PFSK-1 (cell line): Measurements from ENCODE around the gene MGAT2.

ENCODE experiments used
- FOXP2 ChIP-seq: optimal IDR thresholded peaks from 2 replicates; pipeline ENCODE3; 2011; ENCODE audit warnings: borderline replicate concordance, control low read depth, inconsistent platforms; ENCODE audit not compliant: insufficient read depth; ENCODE audit errors: extremely low read length, extremely low read depth
- POLR2AphosphoS5 ChIP-seq: IDR thresholded peaks from 2 replicates; pipeline ENCODE4 v1.6.1; 2012; ENCODE audit warnings: low read depth, mild to moderate bottlenecking, control low read depth, low read length, moderate library complexity
- SIN3A ChIP-seq: IDR thresholded peaks from 2 replicates; pipeline ENCODE4 v1.6.1; 2012; ENCODE audit warnings: mild to moderate bottlenecking, low read length, moderate library complexity, borderline replicate concordance; ENCODE audit not compliant: insufficient read depth
- TAF1 ChIP-seq: IDR thresholded peaks from 2 replicates; pipeline ENCODE4 v1.6.1; 2012; ENCODE audit warnings: low read length, control low read depth, borderline replicate concordance; ENCODE audit not compliant: insufficient read depth
- TF ChIP-seq, protein P1 (sequence below), 2 experiments: IDR thresholded peaks; 2 replicates each; pipeline versions ENCODE4 v1.6.1 to v1.8.0; 2011 to 2012; ENCODE audit warnings: low read depth in 2 of 2, low read length in 2 of 2, control low read depth in 1 of 2, inconsistent platforms in 1 of 2, mild to moderate bottlenecking in 1 of 2, moderate library complexity in 1 of 2; ENCODE audit not compliant: insufficient read depth in 1 of 2

- TF ChIP-seq POLR2AphosphoS5 = no peak
- TF ChIP-seq, protein P1, sequence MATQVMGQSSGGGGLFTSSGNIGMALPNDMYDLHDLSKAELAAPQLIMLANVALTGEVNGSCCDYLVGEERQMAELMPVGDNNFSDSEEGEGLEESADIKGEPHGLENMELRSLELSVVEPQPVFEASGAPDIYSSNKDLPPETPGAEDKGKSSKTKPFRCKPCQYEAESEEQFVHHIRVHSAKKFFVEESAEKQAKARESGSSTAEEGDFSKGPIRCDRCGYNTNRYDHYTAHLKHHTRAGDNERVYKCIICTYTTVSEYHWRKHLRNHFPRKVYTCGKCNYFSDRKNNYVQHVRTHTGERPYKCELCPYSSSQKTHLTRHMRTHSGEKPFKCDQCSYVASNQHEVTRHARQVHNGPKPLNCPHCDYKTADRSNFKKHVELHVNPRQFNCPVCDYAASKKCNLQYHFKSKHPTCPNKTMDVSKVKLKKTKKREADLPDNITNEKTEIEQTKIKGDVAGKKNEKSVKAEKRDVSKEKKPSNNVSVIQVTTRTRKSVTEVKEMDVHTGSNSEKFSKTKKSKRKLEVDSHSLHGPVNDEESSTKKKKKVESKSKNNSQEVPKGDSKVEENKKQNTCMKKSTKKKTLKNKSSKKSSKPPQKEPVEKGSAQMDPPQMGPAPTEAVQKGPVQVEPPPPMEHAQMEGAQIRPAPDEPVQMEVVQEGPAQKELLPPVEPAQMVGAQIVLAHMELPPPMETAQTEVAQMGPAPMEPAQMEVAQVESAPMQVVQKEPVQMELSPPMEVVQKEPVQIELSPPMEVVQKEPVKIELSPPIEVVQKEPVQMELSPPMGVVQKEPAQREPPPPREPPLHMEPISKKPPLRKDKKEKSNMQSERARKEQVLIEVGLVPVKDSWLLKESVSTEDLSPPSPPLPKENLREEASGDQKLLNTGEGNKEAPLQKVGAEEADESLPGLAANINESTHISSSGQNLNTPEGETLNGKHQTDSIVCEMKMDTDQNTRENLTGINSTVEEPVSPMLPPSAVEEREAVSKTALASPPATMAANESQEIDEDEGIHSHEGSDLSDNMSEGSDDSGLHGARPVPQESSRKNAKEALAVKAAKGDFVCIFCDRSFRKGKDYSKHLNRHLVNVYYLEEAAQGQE (IDR thresholded peaks at IDR 0.05; ENCODE audit: insufficient read depth in 1 of 2, low read depth in 2 of 2, low read length in 2 of 2) = no peak
- TF ChIP-seq TAF1 = no peak
- TF ChIP-seq SIN3A = no peak
- TF ChIP-seq FOXP2 = no peak
These were observed 36.5 kb upstream of the MGAT2 start for GRCh38 chr14:49584058-49584457.
